Measurements from ENCODE around the gene DRC1.

Gene DRC1

GRCh38 chr2:26477126-26477910 lies 75.6 kb downstream of the DRC1 start:
- peak; percentile 21 for DNase-seq (ENCODE audit: low spot score)

DNA sequence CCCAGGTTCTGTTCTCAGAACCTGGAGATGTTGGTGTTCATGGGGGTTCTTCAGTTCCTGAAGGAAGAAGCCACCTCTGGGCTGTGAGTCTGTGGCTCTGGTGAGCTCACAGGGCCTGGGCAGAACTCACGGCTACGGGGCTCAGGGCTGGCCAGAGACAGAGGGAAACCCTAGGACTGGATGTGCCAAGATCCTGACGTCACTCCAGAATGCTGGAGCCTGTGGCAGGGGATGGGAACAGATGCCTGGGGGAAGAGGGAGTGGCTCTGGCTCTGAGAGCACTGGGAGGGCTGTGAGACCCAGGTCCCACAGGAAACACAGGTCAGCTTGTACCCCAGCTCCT lies 76.2 kb downstream of the DRC1 start, which contains the start of gene OTOF:
Gene OTOF (minus strand): TSS at position 214 of the 343 bp plus-strand sequence.
- peak; percentile 49 for DNase-seq (ENCODE audit: low spot score)

GRCh38 chr2:26478366-26478765 lies 76.6 kb downstream of the DRC1 start:
- DNase-seq (ENCODE audit: low spot score): no peak

DNA sequence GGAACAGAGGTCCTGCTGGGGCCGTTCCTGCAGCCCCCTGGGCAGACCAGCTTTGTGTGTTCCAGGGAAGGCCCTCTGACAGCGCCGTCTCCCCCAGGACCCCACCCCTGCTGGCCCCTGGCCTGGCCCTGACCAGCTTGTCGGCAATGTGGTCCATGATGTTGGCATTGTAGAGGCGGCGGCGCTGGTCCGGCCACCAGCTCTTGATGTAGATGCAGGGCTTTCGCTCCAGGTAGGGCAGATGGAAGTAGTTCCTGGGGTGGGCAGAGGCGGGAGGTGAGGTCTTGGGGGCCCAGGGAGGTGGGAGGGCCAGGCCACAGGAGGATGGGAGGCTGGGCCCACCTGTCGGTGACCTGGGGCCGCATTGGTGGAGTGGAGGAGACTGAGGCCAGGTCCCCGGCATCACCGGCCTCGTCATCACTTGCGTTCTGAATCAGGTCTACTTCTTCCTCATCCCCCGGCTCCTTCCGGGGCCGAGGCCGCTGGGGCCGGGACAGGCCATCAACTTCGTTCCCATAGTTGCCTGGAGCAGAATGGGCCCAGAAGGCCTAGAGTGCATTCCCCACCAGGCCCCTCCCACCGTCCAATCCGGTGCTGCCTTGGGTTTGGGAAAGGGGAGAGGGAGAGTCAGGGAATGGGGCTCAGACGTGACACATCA lies 77.5 kb downstream of the DRC1 start:
- DNase-seq (ENCODE audit: low spot score): no peak

DNA sequence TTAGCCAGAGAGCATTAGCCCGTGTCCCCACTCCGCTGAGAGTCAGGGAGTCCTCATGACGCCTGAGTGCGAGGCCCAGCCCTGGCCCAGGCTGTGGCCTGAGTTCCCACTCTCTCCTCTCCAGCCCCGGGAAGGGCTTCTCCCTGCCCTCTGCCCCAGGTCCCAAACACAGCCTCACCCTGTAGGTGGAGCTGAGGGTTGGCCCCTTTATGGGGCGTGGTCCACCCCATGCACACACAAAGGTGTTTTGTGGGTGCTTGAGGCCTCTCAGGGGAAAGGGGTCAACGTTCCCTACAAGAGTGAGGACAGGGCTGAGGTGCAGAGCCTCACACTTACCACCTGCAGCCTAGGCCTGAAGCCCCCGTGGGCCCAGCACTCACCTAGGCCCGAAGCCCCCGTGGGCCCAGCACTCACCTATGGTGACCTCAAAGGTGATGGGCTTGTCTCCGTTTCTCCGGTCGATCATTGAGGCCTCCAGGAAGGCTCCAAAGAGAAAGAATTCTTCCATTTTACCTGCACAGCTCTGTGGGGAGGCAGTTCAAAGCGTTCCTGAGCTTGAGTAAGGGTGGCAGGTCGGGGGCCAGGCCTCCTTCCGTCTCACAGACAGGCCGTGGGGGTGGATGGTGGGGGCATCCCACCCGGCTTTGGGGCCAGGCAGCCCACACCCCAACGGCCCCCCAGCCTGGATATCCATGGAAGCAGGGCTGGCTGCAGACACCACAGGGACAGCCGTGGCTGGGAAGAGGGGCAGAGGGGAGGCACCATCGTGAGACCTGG lies 78.3 kb downstream of the DRC1 start:
- no peak for DNase-seq (ENCODE audit: low spot score)

- no peak for DNase-seq (ENCODE audit: low spot score)
These were observed 79.1 kb downstream of the DRC1 start for GRCh38 chr2:26480566-26481423.

DNA sequence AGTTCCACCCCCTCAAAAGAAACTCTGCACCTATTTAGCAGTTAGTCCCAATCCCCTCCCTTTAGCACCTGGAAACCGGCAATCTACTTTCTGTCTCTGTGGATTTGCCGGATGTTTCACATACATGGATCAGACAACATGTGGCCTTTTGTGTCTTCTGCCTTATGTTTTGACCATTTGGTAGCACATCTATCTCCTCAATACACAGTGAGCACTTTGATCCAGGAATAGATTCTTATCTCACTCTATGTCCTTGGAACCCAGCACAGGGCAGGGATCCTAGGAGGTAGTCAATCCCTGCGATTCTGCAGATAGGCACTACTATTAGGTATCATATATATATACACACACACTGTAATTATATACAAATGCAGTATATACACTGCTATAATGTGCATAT lies 80.0 kb downstream of the DRC1 start:
- no peak for DNase-seq (ENCODE audit: low spot score)

GRCh38 chr2:26482211-26483026 lies 80.7 kb downstream of the DRC1 start:
- DNase-seq (ENCODE audit: low spot score): no peak

GRCh38 chr2:26483027-26483326 lies 81.3 kb downstream of the DRC1 start:
- DNase-seq (ENCODE audit: low spot score): no peak

GRCh38 chr2:26483516-26483915 lies 81.8 kb downstream of the DRC1 start:
- no peak for DNase-seq (ENCODE audit: low spot score)

GRCh38 chr2:26483957-26484565 lies 82.3 kb downstream of the DRC1 start:
- no peak for DNase-seq (ENCODE audit: low spot score)

DNA sequence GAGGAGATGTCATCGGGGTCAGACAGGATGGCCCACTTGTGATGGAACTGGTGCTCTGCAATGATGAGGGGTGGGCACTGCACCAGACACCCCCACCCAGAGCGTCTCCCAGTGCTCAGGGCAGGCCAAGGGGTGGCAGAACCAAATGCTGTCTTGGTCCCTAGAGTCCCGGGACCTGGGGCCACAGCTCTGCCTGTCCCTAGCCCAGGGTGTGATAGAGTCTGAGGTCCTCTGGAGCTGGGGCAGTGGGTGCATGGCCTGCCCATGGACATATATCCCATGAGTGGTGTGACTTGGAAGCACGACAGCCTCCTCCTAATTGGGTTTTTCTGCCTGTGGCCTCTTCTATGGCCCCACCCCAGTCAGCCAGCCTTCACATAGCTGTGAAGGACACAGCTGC lies 82.9 kb downstream of the DRC1 start:
- no peak for DNase-seq (ENCODE audit: low spot score)

- DNase-seq (ENCODE audit: low spot score): no peak
These were observed 83.4 kb downstream of the DRC1 start for GRCh38 chr2:26485099-26485498.

DNA sequence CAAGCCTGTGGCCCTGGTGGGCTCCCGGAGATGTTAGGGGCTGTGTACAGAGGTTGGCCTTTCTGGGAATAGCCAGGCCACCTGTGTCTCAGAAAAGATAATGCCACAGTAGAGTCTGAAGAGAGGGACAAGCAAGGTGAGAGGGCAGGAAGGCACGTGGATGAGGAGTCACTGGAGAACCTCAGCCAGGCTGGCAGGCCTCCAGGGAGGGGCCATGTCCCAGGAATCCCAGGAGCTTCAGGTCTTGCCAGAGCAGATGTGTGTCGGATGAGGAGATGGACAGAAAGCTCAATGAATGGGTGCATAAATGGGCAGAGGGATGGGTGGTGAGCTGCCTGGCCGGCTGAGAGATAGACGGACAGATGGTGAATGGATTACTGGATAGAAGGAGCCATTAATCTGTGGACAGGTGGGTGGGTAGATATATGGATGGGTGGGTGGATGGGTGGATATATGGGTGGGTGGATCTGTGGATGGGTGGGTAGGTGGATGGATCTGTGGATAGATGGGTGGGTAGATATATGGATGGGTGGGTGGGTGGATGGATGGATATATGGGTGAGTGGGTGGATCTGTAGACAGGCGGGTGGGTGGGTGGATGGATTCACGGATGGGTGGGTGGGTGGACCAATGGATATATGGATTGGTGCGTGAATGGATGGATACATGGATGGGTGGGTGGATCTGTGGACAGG lies 84.2 kb downstream of the DRC1 start:
- no peak for DNase-seq (ENCODE audit: low spot score)

DNA sequence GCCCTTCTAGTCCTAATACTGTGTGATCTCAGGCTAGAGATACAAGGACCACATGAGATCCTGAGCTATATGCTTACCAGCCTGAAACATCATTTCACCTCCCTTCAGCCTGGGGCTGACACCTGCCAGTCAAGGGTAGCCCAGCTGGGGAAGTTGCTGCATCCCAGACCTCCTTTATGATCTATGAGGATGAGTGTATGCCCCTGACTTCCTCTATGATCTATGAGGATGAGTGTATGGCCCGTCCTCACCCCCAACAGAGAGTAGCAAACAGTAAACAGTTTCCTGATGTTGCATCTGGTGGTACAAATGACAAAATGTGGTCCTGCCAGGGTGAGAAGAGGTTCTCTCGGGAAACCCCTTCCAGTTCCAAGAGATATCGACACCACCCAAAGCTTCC lies 85.1 kb downstream of the DRC1 start:
- no peak for DNase-seq (ENCODE audit: low spot score)

GRCh38 chr2:26487192-26487591 lies 85.5 kb downstream of the DRC1 start:
- DNase-seq (ENCODE audit: low spot score): no peak

DNA sequence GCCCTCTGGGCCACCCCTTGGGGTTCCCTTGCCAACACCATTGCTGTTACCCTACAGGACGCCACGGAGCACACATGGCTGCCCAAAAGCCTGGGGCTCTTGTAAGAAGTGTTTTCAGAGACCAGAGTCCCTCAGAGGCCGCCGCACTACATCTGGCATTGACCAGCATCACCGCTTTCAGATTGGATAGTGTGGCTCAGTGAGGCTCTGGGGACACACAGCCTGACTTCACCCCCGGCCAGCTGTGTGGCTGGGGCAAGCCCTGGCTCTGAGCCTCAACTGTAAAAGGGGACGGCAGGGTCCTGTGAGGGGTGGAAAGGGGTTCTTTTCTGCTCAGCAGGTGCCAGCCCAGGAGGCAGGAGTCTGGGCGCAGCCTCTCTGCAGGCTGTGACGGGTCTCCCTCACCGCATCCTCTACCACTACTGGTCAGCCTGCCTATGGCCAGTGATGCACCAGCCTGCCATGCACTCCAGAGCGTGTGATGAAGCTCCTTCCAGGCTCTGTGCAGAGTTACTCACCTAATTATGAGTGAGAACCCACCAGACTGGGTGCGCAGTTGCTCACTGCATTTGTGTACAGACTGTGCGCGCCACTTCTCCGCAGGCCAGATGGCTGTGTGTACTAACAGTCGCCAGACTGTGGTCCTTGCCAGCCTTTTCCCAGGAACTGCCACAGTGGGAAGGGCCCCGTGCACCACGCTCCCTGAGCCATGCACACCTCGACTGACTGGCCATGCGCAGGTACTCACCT lies 86.9 kb downstream of the DRC1 start:
- no peak for DNase-seq (ENCODE audit: low spot score)

DNA sequence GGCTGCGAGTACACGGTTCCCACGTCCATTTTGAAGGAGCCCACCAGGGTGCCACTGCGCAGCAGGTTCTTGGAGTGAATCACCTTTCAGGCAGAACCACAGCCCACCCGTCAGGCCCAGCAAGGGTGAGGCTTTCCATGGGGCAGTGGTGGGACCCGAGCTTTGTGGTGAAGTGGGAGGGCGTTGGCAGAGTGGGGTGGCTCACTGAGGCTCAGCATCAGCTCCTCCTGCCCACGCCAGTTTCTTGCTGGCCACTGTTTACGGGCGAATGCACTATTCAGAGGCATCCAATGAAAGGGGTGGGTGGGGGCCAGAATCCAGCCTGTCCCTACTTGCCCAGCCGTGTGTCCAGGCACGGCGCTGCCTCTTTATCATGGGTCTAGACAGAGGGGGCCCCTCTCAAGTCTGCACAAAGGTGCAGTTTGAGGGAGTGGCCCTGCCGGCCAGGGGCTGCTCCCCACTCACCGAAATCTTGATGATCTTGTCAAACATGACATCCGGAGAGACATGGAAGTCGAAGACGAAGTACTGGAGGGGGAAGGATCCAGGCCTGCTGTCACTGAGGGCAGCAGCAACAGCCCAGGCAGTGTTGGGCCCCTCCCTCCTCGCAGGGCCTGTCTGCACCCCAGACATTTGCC lies 87.6 kb downstream of the DRC1 start:
- no peak for DNase-seq (ENCODE audit: low spot score)
